ENCODE data around the gene IGLL5.

- TF ChIP-seq CTCF (IDR thresholded peaks at IDR 0.05; ENCODE audit: extremely low read depth in 1 of 2, insufficient read depth in 1 of 2, low read depth in 1 of 2, low read length in 2 of 2) (no peak), POLR2A (IDR thresholded peaks at IDR 0.05; ENCODE audit: low read depth, low read length) (no peak)
Measured at GRCh38 chr22:22906907-22907550, 19.4 kb downstream of the IGLL5 start.

Measured in endothelial cell of umbilical vein (primary cell).